ENCODE measurements around the gene C1QTNF12.

C1QTNF12 gene

GRCh38 chr1:1240822-1241587 is 5.5 kb downstream of the C1QTNF12 start:
- peak; percentile 35 for DNase-seq (ENCODE audit: low spot score)

GRCh38 chr1:1240348-1240732 is 6.2 kb downstream of the C1QTNF12 start:
- no peak for DNase-seq (ENCODE audit: low spot score)

- peak; percentile 40 for DNase-seq (ENCODE audit: low spot score)
These were observed 6.7 kb downstream of the C1QTNF12 start for GRCh38 chr1:1239614-1240347.

- DNase-seq (ENCODE audit: low spot score): no peak
These were observed 7.3 kb downstream of the C1QTNF12 start for GRCh38 chr1:1239227-1239613.

GRCh38 chr1:1238702-1239178 is 7.8 kb downstream of the C1QTNF12 start:
- no peak for DNase-seq (ENCODE audit: low spot score)

GRCh38 chr1:1237874-1238701 is 8.4 kb downstream of the C1QTNF12 start:
- DNase-seq (ENCODE audit: low spot score): no peak

GRCh38 chr1:1236945-1237873 is 9.3 kb downstream of the C1QTNF12 start:
- no peak for DNase-seq (ENCODE audit: low spot score)

GRCh38 chr1:1236176-1236763 is 10.3 kb downstream of the C1QTNF12 start:
- no peak for DNase-seq (ENCODE audit: low spot score)

GRCh38 chr1:1235016-1235744 is 11.3 kb downstream of the C1QTNF12 start:
- no peak for DNase-seq (ENCODE audit: low spot score)

- DNase-seq (ENCODE audit: low spot score): no peak
These were observed 12.2 kb downstream of the C1QTNF12 start for GRCh38 chr1:1234180-1234808.

- no peak for DNase-seq (ENCODE audit: low spot score)
These were observed 13.0 kb downstream of the C1QTNF12 start for GRCh38 chr1:1233567-1233892.

GRCh38 chr1:1232796-1233566 is 13.5 kb downstream of the C1QTNF12 start:
- no peak for DNase-seq (ENCODE audit: low spot score)

- no peak for DNase-seq (ENCODE audit: low spot score)
These were observed 14.2 kb downstream of the C1QTNF12 start, which contains the start of gene B3GALT6 for GRCh38 chr1:1232208-1232795. B3GALT6 (plus strand) TSS chr1:1232237; CDS start chr1:1232279, 42 bp downstream.

GRCh38 chr1:1231400-1232207 is 14.9 kb downstream of the C1QTNF12 start, which contains the start of gene SDF4:
SDF4 (minus strand) TSS chr1:1232001; CDS start chr1:1228772, 3,229 bp downstream.
- peak; percentile 100 for DNase-seq (ENCODE audit: low spot score)

GRCh38 chr1:1230656-1231399 is 15.7 kb downstream of the C1QTNF12 start:
- peak; percentile 94 for DNase-seq (ENCODE audit: low spot score)

GRCh38 chr1:1229770-1230169 is 16.8 kb downstream of the C1QTNF12 start:
- no peak for DNase-seq (ENCODE audit: low spot score)

All from hepatic stellate cell (primary cell).